Measurements from ENCODE around the gene TIE1. TPM values are rescaled to one million over a fixed set of nuclear protein-coding genes. Genes with fewer than 3 reads are reported as not detected.

The TIE1 gene
- polyA plus RNA-seq, 4 donors = 31.5 to 57.9 (median 48.6) TPM

DNA sequence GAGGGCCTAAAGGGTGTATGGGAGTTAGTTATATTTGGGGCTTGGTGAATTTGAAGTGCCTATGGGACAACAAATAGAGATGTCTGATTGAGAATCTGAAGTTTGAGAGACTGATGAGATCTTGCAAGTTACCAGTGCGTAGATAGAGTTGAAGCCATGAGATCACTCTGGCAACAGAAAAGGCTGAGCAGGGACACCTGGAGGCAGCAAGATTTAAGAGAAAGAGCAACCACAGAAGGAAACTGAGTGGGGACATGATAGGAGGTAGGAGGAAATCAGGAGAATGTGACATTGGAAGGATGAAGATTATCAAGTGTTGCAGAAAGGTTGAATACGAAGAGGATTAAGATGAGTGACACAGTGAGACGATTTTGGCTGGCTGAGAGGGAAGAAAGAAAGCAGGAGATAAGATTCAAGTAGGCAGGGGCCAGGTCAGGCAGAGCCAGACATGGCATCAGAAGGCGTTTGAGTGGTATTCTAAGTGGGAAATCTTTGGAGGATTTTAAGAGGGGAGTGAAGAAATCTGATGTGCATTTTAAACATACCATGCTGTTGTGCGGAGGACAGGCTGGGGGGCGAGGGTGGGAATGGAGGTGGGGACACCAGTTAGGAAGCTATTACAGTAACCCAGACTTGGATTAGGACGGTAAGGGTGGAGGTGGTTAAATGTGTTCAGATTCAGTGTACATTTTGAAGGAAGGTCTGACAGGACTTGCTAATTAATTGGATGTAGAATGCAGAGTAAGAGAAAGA, 33.8 kb downstream of the TIE1 start:
- no peak for DNase-seq (ENCODE audit: low read depth in 4 of 4, low spot score in 3 of 4)

DNA sequence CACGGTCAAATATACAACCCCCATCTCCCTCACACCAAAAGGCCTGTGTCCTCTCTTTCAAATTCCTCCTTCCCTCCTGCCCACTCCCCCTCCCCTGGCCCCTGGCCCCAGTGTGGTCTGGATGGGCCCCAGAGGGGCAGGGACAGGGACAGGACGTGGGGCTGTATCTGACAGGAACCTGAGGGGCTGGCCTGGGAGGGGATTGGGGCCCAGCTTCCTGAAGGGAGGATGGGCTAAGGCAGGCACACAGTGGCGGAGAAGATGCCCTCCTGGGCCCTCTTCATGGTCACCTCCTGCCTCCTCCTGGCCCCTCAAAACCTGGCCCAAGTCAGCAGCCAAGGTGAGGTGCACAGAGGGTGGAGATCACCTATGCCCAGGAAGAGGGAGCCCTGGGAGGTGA, 36.8 kb downstream of the TIE1 start, which contains the start of gene MPL:
Gene MPL, plus strand, starts transcription at position 231 of the 400 bp plus-strand sequence. Its CDS starts 31 bp downstream, at position 262.
- no peak for DNase-seq (ENCODE audit: low read depth in 4 of 4, low spot score in 3 of 4)

DNA sequence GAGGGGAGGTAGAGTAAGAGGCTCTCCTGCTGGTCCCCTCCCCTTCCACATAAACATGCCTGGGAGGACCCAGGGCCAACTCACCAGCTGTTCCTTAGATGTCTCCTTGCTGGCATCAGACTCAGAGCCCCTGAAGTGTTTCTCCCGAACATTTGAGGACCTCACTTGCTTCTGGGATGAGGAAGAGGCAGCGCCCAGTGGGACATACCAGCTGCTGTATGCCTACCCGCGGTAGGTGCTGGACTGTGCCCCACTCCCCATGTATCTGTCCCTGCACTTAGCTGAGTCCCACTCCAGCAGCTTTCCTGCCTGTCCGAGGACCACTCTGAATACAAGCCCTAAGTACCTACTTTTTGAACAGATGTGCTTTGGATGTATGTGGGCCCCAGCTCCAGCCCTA, 37.2 kb downstream of the TIE1 start:
- no peak for DNase-seq (ENCODE audit: low read depth in 4 of 4, low spot score in 3 of 4)

DNA sequence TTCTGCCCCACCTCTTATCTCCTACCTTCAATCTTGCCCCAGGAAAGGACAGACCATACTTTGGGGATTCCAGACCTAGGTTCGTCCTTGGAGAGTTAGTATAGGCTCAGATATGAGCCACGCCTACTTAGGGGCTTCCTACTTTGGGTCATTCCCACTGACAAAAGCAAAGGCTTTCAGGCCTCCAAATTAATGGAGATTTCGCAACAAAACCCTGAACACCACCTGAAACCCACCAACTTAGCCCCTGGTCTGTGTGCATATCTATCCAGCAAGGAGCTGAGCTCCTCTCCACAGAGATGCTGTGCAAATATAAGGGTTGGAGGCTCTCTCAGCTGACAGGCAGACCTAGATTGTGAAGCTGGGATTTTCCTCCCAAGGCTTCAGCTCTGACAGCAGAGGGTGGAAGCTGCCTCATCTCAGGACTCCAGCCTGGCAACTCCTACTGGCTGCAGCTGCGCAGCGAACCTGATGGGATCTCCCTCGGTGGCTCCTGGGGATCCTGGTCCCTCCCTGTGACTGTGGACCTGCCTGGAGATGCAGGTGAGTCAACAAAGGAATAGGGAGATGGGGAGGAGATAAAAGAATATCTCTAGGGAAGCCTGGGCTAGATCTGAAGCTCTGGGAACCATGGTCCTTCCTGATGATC, 38.9 kb downstream of the TIE1 start:
- DNase-seq (ENCODE audit: low read depth in 4 of 4, low spot score in 3 of 4) = no peak

DNA sequence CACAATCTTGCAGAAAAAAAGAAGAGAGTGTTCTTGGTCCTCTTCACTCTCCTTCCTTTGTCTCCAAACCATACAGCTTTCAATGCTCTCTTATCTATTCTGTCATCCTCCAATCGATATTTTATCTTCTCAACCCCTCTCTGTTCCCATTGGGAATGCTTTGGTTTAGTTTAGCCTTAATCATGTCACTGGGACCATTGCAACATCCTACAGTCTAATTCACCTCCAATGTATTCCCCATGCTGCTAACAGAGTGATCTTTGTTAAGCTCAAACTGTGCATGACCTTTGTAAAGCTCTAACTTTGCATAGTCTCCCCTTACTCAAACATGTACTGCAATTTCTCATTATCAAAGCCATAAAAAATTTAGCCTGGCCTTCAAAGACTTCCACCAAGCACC, 39.8 kb downstream of the TIE1 start:
- no peak for DNase-seq (ENCODE audit: low read depth in 4 of 4, low spot score in 3 of 4)

DNA sequence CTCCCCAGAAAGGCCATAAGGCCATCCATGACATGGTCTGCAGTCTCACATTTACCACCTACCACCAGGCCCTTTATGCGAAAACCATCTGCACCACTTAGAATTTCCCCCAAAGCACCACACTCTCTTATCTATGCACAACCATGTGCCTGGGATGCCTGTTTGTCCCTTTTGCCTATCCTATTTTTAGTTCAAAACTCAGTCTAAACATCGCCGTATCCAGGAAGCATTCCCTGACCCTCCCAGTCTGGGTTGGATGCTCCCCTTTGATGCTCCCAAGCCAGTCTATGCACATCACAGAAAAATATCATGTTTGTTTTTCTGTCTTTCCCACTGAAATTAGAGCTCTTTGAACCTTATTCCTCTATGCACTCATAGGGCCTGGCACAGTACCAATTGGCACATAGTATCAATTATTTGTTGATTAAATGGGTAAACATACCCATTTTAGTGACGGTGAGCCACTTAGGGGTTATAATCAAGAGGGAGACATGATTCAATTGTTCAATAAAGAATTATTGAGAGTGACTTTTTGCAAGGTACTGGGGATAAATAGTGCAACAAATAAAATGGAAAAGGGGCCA, 43.6 kb downstream of the TIE1 start:
- DNase-seq (ENCODE audit: low read depth in 4 of 4, low spot score in 3 of 4) = no peak

DNA sequence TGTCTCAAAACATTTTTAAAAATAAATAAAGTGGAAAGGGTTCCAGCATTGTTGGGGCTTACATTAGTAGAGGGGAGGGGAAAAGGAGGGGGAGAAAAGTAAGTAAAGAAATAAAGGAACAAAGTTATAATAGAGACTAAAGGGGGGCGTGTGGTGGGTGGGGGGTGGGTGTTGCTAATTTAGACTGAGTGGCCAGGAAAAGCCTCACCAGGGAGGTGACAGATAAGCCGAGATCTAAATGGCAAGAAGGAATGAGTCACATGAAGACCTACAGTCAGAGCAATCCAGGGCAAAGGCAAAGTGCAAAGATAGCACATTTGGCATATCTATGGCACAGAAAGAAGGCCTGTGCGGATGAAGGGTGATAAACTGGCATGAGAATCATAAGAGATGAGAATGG, 44.3 kb downstream of the TIE1 start:
- DNase-seq (ENCODE audit: low read depth in 4 of 4, low spot score in 3 of 4) = no peak

DNA sequence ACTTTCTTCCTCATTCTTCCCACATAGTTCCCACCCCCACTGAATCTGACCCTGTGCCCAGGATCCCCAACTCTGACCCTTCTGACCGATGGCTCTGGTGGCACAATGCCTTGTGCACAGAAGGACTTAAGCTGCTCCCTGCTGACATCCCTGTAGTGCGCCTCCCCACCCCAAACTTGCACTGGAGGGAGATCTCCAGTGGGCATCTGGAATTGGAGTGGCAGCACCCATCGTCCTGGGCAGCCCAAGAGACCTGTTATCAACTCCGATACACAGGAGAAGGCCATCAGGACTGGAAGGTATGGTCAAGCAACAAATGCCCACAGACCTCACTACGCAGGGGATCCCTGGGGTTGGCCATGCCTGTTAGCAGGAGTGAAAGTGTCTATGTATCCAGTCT, 45.9 kb downstream of the TIE1 start:
- DNase-seq (ENCODE audit: low read depth in 4 of 4, low spot score in 3 of 4) = no peak

DNA sequence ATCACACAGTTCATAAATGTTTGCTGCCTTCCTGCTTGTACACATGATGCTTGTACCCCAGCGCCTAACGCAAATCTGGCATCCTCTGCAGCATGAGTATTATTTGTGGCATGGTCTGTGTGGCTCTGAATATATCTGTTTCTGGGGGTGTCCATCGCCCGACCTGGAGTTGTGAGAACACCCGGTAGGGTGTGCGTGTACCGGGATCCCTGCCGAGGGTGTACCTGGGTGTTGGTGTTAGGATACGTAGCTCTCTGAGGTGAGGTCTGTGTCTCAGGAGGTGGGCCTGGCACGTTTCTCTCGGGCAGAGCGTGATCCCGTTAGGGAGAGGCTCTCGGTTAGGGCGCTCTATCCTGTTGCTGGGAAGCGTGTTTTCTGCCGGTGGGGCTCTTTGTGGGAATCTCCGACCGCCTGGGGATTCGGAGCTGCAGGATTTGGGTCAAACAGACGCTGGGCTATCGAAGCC, 47.6 kb downstream of the TIE1 start:
- no peak for DNase-seq (ENCODE audit: low read depth in 4 of 4, low spot score in 3 of 4)

DNA sequence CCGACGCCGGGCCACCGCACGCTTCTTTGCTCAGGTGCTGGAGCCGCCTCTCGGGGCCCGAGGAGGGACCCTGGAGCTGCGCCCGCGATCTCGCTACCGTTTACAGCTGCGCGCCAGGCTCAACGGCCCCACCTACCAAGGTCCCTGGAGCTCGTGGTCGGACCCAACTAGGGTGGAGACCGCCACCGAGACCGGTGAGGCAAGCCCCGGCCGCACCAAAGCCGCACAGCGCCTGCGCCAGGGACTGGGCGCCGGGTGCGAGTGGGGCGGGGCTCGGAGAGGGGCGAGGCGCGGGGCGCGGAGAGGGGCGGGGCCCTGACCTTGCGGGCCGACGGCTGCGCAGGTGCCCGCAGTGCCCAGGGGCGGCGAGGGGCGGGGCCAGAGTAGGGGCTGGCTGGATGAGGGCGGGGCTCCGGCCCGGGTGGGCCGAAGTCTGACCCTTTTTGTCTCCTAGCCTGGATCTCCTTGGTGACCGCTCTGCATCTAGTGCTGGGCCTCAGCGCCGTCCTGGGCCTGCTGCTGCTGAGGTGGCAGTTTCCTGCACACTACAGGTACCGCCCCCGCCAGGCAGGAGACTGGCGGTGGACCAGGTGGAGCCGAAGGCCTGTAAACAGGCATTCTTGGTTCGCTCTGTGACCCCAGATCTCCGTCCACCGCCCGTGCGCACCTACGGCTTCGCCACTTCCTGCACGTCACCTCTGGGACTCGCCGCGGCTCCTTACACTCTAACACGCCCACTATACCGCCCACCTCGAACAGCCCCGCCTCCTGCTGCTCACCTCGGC, 48.2 kb downstream of the TIE1 start:
- peak in 3 of 4 donors; percentile 71 to 72 (median 72) for DNase-seq (ENCODE audit: low read depth in 4 of 4, low spot score in 3 of 4)

DNA sequence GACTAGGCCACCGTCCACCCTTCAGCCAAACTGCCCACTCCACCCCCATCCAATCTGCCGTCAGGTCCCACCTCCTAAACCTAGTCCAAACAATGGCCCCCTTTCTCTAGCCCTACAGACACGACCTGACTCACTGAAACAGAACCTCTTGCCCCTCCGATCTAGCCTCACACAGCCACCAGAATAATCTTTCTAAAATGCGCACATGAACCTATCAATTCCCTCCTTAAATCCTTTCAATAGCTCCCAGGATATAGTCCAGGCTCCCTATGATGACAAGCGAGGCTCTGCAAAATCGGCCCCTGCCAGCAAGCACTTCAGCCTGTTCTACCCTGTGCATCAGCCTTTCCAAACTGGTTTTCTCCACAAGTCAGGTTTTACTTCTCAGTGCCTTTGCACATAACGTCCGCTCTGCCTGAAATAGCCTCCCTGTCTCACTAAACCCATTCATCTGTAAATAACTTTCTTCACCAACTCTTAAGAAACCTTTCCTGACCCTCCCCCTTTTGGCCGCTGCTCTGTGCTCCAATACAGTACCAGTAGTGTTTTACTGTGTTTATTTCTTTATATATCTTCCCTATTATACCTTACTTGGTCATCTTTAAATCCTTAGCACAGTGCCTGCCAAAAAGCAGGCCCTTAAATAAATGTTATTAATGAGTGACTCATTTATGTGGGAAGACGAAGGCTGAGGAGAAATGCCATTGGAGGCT, 49.0 kb downstream of the TIE1 start:
- DNase-seq (ENCODE audit: low read depth in 4 of 4, low spot score in 3 of 4) = no peak

DNA sequence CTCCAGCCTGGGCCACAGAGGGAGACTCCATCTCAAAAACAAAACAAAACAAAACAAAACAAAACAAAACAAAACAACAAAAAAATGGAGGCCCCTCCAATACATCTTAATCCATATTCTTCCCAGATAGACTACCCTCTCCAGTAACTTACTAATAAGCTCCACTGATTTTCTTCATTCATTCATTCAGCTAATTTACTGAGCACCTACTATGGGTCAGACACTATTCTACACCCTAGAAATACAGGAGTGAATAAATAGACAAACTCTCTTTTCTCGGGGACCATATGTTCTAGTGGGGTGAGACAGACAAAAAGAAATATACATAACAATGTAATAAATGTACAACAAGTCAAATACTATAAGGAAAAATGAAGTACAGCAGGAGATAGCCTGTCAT, 50.2 kb downstream of the TIE1 start:
- DNase-seq (ENCODE audit: low read depth in 4 of 4, low spot score in 3 of 4) = no peak

DNA sequence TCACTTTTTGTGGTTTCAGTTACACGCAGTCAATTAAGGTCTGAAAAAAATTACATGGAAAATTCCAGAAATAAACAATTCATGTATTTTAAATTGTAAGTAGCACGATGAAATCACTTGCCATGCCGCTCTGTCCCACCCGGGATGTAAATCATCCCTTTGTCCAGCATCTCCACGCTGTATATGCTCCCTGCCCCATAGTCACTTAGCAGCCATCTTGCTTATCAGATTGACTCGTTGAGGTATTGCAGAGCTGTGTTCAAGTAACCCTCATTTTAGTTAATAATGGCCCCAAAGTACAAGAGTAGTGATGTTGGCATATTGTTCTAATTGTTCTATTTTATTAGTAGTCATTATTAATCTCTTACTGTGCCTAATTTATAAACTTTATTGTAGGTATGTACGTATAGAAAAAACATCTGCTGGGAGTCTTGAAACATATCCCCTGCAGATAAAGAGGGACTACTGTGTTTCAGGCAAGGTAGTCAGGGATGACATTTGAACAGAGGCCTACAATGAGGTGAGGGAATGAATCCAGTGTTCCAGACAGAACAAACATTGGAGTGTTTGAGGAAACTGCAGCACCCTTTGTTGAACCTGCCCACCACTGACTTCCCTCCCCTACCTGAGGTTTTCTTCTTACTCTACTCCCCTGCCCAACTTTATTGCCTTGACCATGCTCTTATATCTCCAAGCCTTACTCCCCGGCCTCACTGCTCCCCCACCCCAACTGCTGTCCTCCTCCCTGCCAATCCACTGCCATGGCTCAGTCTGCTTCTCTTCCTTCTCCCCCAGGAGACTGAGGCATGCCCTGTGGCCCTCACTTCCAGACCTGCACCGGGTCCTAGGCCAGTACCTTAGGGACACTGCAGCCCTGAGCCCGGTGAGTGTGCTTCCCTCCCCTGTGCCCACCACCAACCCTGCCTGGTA, 50.9 kb downstream of the TIE1 start:
- no peak for DNase-seq (ENCODE audit: low read depth in 4 of 4, low spot score in 3 of 4)

DNA sequence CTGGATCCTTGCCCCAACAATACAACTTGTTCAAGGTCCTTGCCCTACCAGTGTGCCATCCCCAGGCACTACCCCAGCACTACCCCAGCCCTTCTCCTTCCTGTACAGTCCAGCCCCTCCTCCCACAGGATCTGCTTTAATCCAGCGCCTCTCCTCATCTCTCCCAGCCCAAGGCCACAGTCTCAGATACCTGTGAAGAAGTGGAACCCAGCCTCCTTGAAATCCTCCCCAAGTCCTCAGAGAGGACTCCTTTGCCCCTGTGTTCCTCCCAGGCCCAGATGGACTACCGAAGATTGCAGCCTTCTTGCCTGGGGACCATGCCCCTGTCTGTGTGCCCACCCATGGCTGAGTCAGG, 51.5 kb downstream of the TIE1 start:
- DNase-seq (ENCODE audit: low read depth in 4 of 4, low spot score in 3 of 4) = no peak

DNA sequence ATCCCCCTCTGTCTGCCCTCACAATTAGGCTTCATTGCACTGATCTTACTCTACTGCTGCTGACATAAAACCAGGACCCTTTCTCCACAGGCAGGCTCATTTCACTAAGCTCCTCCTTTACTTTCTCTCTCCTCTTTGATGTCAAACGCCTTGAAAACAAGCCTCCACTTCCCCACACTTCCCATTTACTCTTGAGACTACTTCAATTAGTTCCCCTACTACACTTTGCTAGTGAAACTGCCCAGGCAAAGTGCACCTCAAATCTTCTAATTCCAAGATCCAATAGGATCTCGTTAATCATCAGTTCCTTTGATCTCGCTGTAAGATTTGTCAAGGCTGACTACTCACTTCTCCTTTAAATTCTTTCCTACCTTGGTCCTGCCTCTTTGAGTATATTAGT, 52.1 kb downstream of the TIE1 start:
- DNase-seq (ENCODE audit: low read depth in 4 of 4, low spot score in 3 of 4) = no peak

DNA sequence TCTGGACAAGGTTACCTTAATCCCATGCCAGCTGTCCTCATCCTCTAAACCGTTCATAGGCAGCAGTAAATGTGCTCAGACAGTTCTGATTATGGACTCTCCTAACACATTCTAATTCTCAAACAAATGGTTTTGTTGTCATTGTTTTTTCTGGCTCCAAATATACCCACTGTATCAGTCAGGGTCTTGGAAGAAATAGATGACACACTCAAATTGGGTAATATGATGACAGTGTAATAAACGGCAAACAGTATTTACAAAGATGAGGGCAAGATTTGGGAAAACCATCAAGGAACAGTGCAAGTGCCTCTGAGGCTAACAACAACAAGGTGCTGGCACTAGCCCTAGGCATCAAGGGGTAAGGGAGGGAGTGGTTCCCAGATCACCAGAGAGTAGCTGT, 53.7 kb downstream of the TIE1 start:
- DNase-seq (ENCODE audit: low read depth in 4 of 4, low spot score in 3 of 4) = no peak

DNA sequence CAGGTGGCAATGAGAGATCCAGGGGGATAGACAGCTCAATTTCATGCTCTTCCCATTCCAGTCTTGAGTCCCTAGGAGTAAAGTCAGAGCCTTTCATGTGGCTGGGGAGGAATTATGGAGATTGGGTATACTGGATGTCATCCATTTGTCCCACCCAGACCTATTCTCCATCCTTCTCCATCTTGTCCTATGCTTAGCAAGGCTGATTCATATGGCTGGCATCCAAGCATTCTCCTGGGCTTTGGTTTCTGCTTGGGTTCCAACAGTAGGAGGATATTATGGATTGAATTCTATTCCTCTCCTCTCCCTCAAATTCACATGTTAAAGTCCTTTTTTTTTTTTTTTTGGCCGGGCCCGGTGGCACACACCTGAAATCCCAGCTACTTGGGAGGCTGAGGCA, 54.2 kb downstream of the TIE1 start:
- DNase-seq (ENCODE audit: low read depth in 4 of 4, low spot score in 3 of 4) = no peak

DNA sequence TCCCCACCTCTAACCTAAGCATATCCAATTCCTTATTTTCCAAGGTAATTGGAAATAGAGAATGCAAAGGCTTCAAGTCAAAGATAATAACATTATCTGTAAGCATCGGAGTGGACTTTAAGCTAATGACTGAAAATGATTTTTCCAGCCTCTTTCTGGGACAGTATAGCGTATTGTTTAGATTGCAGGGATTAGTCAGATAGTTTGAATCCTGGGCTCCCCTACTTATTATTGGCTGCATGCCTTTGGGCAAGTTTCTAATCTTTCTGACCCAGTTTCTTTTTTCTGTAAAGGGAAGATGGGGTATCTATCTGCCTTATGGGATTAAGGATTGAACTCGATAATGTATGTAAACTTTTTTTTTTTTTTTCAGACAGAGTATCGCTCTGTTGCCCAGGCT, 56.5 kb downstream of the TIE1 start:
- no peak for DNase-seq (ENCODE audit: low read depth in 4 of 4, low spot score in 3 of 4)

DNA sequence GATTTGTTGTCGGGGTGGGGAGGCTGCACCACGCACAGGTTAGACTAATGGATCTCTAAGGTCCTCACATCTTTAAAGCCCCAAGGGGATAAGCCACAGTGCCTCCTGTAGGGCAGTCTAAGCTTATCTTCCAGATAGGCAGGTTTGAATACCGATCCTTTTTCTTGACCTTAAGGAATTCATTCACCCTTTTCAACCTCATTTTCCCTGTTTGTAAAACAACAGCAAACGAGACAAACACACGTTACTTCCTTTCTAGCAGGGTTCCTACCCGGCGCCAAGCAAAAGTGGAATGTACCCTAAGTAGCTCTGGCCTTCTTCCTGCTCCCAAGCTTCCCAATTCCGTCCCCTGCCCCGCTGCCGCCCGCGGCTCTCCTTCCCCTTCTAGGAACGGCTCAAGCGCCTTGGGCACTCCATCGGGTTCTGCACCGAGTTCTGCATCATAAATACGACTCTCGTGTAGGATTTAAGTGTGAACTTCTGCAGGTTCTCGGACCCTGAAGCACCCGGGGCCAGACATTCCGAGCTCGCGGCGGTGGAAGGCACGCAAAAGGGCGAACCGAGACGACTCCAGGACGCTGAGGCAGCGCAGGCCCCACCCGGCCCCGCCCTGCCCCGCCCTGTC, 57.5 kb downstream of the TIE1 start:
- no peak for DNase-seq (ENCODE audit: low read depth in 4 of 4, low spot score in 3 of 4)

All from left renal pelvis (tissue), 4 donors.